T follicular helper cell (primary cell): ENCODE data around the gene CYB561A3.

Experiments used
- DNase-seq: peaks from one replicate; pipeline ENCODE4 v3.0.0-alpha.2; 2020; ENCODE audit warnings: low read depth

CYB561A3 gene

GRCh38 chr11:61345170-61345610, 16.5 kb downstream of the CYB561A3 start:
- no peak for DNase-seq

DNA sequence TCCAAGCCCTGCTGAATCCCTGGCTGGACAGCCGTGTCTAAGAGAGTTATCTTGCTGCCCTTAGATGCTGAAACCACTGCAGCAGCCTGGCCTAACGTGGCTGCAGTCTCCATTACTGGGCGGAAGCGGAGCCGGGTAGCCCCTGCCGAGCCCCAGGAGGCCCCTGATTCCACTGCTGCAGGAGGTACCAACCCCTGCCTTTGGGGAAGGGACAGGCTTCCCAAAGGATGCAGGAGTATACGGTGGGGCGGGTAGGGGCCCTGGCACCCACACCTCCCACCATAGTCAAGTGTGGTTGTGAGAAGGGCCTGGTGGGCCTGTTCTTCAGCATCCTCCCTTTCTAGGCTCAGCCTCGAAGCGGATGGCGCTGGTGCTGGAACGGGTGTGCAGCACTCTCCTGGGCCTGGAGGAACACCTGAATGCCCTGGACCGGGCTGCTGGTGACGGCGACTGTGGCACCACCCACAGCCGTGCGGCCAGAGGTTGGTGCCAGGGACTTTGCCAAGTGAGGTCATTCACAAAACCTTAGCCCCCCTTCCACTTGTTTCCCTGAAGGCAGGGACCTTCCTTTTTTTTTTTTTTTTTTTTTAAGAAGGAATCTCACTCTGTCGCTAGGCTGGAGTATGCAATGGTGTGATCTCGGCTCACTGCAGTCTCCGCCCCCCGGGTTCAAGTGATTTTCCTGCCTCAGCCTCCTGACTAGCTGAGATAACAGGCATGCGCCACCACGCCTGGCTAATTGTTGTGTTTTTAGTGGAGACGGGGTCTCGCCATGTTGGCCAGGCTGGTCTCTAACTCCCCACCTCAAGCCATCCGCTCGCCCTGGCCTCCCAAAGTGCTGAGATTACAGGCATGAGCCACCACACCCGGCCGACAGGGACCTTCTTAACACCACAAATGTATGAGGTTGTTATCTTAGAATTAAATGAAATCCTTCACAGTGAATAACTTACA, 17.6 kb downstream of the CYB561A3 start:
- no peak for DNase-seq

DNA sequence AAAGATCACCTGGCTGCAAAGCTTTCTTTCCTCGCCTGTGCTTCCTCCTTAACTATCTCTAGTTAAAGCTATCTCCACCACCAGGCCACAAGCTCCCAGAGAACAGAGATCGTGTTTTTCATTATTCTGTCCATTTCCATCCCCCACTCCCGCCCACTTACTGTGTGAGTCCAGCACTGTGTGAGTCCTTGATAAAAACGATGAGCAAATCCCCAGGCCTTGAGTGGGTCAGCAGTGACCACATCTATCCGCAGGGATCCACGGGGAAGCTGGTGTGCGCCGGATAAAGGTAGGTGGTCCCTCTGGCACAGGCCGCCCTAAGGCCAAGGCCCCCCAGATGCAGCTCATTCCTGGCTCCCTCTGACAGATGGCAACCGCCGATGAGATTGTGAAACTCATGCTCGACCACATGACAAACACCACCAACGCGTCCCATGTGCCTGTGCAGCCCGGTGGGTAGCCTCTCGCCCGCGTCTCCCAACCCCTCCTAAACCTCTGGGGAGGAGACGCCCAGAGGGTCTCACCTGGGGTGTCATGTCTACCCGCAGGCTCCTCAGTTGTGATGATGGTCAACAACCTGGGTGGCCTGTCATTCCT, 19.4 kb downstream of the CYB561A3 start:
- DNase-seq = no peak

- no peak for DNase-seq
Measured at GRCh38 chr11:61341706-61342105, 20.0 kb downstream of the CYB561A3 start.

DNA sequence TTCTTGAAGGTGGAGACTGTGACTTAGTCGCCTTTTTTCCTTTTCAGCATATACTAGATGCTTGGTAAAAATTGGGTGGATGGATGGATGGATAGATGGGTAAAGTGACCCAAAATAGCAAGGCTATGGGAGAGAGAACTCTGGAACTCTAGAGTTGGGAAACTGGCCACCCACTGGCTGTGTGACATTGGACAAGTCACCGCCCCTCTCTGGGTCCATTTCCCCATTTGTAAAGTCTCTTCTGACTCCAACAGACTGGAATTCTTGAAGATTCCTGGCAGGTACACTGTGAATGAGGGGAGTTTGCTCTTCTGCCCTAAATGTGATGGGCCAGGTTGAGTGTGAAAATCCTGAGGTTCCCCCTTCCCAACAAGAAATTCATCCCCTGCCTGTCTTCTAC, 20.7 kb downstream of the CYB561A3 start:
- no peak for DNase-seq

GRCh38 chr11:61339490-61339878, 22.2 kb downstream of the CYB561A3 start:
- DNase-seq = no peak

- DNase-seq = no peak
Measured at GRCh38 chr11:61338783-61339489, 22.7 kb downstream of the CYB561A3 start.

DNA sequence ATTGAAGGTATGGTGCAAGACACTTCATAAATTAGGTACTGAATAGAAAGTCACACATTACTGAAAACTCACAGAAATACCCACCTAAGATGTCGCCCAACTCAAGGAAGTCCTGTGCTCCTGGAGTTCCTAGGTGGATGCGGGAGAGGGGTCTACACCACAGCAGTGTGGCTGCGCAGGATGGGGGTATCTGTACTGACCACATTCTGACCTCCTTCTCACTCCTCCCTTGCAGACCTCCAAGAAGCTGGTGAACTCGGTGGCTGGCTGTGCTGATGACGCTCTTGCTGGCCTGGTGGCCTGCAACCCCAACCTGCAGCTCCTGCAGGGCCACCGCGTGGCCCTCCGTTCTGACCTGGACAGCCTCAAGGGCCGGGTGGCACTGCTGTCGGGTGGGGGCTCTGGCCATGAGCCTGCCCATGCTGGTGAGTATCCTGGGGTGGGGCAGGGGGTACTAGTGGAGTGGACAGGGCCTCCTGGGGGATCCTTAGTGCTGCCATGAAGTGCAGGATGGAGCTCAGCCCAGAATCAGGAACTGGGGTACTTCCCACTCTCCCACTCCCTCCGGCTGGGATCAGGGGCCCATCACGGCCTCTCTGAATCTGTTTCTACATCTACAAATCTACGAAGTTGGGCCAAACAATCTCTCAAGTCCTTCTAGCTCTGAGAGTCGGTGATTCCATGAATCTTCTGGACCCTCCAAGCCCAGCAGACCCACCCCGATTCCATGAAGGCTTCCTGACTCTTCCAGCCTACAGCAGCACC, 23.8 kb downstream of the CYB561A3 start:
- no peak for DNase-seq

DNA sequence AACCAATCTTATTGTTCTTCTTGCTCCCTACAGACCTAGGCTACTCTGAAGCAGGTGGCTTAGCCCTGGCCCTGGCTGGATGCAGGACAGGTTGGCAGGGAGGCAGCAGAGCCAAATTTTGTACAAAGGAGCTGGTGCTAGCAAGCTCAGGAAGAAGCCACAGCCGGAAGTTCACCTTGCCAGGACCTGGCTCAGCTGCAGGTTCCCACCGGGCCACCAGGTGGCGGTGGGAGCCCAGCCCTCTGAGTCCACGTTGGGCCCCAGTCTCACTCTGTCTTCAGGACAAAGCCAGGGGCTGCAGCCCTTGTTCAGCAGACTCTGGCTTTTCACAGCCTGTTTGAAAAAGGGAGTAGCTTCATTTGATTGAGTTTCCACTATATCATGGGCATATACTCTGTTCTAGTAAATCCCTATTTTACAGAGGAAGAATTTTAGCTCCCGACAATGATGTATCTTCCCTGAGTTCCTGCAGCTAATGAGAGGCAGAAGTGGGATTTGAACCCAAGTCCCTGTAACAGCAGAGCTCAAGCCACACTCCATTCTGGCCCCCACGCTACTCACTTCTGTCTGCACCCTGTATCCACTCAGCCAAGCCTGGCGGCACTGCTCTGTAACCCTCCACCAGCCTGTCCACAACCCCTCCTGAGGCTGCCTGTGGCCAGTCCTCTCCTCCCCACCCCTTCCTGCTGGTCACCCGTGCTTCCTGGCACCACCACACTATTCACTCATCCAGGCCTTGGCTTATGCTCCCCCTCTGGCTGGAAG, 25.3 kb downstream of the CYB561A3 start:
- peak; percentile 74 for DNase-seq

- no peak for DNase-seq
Measured at GRCh38 chr11:61335355-61335710, 26.3 kb downstream of the CYB561A3 start.

- DNase-seq = no peak
Measured at GRCh38 chr11:61334434-61335354, 27.0 kb downstream of the CYB561A3 start.

GRCh38 chr11:61333550-61334433, 27.9 kb downstream of the CYB561A3 start:
- no peak for DNase-seq

DNA sequence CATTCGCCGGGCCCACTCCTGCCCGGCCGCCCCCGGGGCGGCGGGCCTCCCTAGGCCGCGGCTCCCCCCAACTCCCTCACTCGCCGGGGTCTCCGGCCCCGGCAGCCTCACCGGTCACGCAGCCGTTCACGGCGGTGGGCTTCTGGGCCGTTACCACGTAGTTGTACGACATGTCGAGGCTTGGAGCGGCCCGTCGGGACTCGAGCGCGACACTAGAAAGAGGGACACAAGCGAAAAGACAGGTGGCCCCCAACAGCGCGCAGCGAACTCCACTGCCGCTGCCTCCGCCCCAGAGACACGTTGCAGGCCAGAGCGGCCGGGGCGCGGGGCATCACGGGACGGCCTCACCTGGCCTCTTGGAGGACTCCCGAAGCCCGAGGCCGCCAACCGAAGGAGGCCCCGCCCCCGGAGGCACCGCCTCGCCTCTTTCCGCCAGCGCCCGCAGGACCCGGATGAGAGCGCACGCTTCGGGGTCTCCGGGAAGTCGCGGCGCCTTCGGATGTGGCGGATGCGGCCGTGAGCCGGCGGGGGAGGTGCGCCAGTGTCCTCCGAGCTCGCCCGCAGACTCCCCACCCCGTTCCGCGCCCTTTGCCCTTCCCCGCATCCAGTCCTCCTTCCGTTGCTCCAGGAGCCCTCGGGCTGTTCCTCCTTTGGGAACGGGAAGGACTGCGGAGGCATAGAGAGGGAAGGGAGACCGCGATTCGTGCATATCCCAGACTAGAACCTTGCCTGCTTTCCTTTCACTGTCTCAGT, 28.7 kb downstream of the CYB561A3 start, which contains the start of the genes DDB1 and TKFC:
Gene DDB1 (minus strand): TSS at position 309 of the 753 bp plus-strand sequence. CDS start 137 bp downstream, at position 172.
Gene TKFC (plus strand): TSS at position 432 of the 753 bp plus-strand sequence. CDS start 1,501 bp downstream, outside the sequence.
- peak; percentile 94 for DNase-seq

DNA sequence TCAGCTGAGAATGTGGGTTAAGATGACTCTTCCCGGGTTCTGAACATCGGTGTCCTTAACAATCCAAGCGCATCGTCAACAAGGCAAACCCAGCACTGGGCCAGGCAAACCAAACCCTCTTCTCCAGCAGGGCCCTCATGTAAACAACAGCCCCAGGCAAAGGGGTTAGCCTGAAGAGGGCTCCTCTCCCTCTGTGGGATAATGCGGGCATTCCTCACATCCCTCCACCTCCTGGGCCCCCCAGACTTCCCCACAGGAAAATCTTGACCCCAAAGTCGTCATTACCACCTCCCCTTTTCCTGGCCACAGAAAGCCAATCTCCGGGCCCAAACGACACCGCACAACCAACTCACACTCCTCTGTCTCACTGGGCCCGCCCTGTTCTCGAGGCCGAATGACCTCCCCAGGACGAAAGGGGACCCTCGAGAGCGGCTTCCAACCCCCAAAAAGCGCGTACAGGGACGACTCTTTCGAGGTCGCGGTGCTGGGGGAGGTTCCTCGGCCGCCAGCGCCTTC, 29.3 kb downstream of the CYB561A3 start:
- no peak for DNase-seq

- DNase-seq = no peak
Measured at GRCh38 chr11:61331651-61332050, 30.0 kb downstream of the CYB561A3 start.

GRCh38 chr11:61329871-61330270, 31.8 kb downstream of the CYB561A3 start:
- no peak for DNase-seq

DNA sequence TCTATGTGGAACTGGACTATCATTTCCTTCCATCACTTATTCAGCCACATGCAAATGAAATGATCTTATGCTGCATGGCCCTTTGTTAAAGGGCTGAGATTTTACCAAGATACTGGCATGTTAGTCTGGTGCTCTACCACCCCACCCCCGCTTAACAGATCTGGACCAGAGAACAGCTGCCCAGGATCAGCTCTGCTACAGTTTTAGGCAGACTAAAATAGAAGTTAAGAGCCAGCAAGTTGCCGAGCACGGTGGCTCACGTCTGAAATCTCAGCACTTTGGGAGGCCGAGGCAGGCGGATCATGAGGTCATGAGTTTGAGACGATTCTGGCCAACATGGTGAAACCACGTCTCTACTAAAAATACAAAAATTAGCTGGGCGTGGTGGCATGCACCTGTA, 33.3 kb downstream of the CYB561A3 start:
- DNase-seq = no peak

DNA sequence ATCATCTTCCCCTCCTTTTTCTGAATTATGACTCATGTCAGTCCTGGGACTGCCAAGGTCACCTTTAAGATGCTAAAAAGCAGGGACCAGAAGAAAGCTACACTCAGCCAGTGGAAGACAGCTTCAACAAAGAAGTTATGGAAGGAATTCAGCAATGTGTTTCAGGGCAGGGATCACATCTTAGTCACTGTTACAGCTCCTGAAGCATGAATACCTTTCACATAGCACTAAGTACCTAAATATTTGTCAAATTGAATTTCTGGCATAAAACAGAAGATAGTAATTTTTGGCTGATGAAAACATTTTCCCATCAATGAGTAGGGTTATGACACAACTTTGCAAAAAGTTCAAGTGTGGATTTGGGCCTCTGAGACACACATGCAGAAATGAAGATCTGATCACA, 34.0 kb downstream of the CYB561A3 start:
- no peak for DNase-seq
